ENCODE measurements around the gene TMEM220.
A peak's percentile ranks its signal among the peaks of the same experiment; 100 is the strongest.

GRCh38 chr17:10772425-10773380 lies 42.9 kb upstream of the TMEM220 start:
- TF ChIP-seq CTCF (conservative IDR thresholded peaks at IDR 0.05; ENCODE audit: low read length) (peak; percentile 97), EZH2phosphoT487 (IDR thresholded peaks at IDR 0.05; ENCODE audit: borderline replicate concordance) (no peak)
